IPS-18c (cell line): Measurements from ENCODE around the gene INTS15.

Source experiments
- H3K4me3 ChIP-seq: 2 replicates; pipeline ENCODE4 v1.7.0; 2013; ENCODE audit warnings: low read depth, mild to moderate bottlenecking, low read length, moderate library complexity; ENCODE audit not compliant: insufficient read depth
- H3K9me3 ChIP-seq: one replicate; pipeline ENCODE4 v1.6.1; 2013; ENCODE audit warnings: mild to moderate bottlenecking, low read length, moderate library complexity; ENCODE audit not compliant: control insufficient read depth, insufficient read depth

The INTS15 gene

GRCh38 chr7:6648066-6648814 lies 58.4 kb downstream of the INTS15 start:
- H3K9me3 ChIP-seq = peaks cover 2% of the 10 kb centered on the region
- no peak overlapping the region for H3K4me3 ChIP-seq

GRCh38 chr7:6648815-6649104 lies 58.9 kb downstream of the INTS15 start:
- Histone ChIP-seq H3K9me3 (peaks cover 2% of the 10 kb centered on the region), H3K4me3 (no peak overlapping the region)

GRCh38 chr7:6649241-6649961 lies 59.6 kb downstream of the INTS15 start:
- Histone ChIP-seq H3K4me3 (no peak overlapping the region), H3K9me3 (peaks cover 2% of the 10 kb centered on the region)

DNA sequence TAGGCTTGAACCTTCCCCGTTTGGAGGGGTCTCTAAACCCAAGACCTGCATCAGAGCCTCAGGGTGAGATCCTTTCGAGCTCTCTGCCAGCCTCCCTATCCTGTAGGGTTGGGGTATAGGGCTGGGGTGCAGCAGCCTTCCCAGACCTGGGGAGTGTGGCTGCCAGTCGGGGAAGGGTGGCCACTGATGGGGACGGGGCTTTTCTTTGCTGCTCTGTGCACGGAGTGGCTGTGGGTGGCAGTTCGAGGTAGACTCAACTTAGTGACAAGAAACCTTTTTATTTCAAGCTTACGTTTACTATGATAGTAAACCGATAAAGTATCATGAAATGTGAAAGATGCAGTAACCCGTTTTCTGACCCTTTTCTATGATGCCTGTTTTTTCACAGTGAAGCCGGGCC lies 60.3 kb downstream of the INTS15 start:
- Histone ChIP-seq H3K9me3 (peaks cover 2% of the 10 kb centered on the region), H3K4me3 (no peak overlapping the region)

GRCh38 chr7:6650521-6651011 lies 60.7 kb downstream of the INTS15 start:
- Histone ChIP-seq H3K4me3 (no peak overlapping the region), H3K9me3 (peaks cover 2% of the 10 kb centered on the region)

- H3K9me3 ChIP-seq = peaks cover 2% of the 10 kb centered on the region
- no peak overlapping the region for H3K4me3 ChIP-seq
Observed at GRCh38 chr7:6651851-6652445, 62.1 kb downstream of the INTS15 start.

- no peak overlapping the region for H3K4me3 ChIP-seq
- peaks cover 2% of the 10 kb centered on the region for H3K9me3 ChIP-seq
Observed at GRCh38 chr7:6652446-6653011, 62.7 kb downstream of the INTS15 start.

GRCh38 chr7:6653071-6654003 lies 63.5 kb downstream of the INTS15 start:
- Histone ChIP-seq H3K4me3 (no peak overlapping the region), H3K9me3 (peaks cover 2% of the 10 kb centered on the region)

DNA sequence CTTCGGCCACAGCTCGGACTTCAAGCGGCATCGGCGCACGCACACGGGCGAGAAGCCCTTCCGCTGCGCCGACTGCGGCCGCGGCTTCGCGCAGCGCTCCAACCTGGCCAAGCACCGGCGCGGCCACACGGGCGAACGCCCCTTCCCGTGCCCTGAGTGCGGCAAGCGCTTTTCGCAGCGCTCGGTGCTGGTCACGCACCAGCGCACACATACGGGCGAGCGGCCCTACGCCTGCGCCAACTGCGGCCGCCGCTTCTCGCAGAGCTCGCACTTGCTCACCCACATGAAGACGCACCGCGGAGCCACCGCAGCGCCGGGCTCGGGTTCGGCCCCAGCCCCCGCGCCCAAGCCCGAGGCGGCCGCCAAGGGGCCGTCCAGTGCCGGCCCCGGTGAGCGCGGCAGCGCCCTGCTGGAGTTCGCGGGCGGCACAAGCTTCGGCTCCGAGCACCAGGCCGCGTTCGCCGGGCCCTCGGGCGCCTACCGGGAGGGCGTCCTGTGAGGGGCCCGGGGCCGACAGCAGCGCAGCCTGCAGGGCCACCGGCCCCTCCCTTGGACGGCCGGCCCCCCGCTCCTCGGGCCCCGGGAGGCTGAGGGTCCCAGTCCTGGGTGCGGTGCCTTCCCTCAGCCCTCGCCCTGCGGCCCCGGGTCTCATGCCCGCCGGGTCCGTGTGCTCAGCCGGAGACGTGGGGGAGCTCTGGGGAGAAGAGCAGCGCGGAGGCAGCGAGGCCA lies 64.5 kb downstream of the INTS15 start:
- H3K4me3 ChIP-seq = no peak overlapping the region
- H3K9me3 ChIP-seq = peaks cover 2% of the 10 kb centered on the region

- Histone ChIP-seq H3K4me3 (no peak overlapping the region), H3K9me3 (peaks cover 2% of the 10 kb centered on the region)
Observed at GRCh38 chr7:6654842-6655610, 65.2 kb downstream of the INTS15 start.

DNA sequence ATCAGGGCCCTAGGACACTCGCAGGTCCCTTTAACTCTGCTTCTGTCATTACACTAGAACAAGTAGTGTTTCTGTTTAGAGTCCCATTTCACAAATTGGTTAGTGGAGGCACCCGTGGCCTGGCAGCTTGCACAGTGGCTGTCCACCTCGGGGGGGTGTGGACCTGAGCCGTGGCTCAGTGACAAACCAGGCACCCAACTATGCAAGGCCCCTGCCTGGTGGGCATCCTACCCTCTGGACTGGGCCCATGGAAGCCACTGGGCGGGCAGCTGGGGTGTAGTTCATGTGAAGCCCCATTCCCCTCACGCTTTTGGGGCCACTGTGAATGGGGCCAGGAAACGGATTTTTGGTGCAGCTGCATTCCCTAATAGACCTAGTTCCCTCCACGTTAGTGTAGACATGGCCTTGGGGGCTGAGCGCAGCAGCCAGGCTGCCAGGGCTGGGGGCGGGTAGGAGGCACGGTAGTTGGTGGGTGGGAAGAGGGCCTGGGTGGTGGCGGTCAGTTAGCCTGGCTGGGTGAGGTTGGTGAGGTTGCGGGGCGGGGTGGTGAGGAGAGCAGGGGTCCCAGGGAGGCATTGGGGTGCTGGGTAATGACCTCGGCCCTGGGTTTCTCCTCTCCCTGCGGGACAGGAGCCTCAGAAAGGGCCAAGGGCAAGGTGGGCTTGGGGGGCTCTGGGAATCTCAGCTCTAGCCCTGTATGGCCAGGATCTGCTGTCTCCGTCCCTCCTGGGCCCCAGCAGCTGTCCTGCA lies 66.0 kb downstream of the INTS15 start:
- H3K4me3 ChIP-seq = no peak overlapping the region
- peaks cover 2% of the 10 kb centered on the region for H3K9me3 ChIP-seq

DNA sequence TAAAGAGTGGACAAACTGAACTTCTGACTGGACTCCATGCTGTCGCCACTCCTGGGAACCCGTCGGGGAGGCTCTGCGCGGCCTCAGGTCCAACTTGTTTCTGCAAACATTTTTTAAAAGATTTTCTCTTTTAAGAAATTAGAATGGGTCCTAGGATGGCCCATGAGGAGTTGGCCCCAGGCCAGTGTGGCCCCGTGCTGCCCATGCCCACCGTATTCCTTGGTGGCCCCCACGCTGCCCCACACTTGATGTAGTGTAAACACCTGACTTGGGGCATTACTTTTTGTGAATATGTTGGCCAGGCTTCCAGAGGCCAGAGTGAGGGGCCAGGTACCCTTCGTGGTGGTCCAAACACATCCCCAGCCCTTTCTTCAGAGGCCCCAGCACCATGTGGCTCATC lies 66.6 kb downstream of the INTS15 start:
- Histone ChIP-seq H3K4me3 (no peak overlapping the region), H3K9me3 (peaks cover 2% of the 10 kb centered on the region)
